Stimulated activated CD8-positive, alpha-beta memory T cell treated with anti-CD3 and anti-CD28 coated beads, Interleukin-7, amount 100 ng/mL, for 24 hours (primary cell): ENCODE results near the gene TMEM139.
A peak's percentile ranks its signal among the peaks of the same experiment; 100 is the strongest.

Experiments
- DNase-seq: peaks from one replicate; pipeline ENCODE4 v3.0.0-alpha.2; 2020; ENCODE audit warnings: low read depth

The TMEM139 gene

DNA sequence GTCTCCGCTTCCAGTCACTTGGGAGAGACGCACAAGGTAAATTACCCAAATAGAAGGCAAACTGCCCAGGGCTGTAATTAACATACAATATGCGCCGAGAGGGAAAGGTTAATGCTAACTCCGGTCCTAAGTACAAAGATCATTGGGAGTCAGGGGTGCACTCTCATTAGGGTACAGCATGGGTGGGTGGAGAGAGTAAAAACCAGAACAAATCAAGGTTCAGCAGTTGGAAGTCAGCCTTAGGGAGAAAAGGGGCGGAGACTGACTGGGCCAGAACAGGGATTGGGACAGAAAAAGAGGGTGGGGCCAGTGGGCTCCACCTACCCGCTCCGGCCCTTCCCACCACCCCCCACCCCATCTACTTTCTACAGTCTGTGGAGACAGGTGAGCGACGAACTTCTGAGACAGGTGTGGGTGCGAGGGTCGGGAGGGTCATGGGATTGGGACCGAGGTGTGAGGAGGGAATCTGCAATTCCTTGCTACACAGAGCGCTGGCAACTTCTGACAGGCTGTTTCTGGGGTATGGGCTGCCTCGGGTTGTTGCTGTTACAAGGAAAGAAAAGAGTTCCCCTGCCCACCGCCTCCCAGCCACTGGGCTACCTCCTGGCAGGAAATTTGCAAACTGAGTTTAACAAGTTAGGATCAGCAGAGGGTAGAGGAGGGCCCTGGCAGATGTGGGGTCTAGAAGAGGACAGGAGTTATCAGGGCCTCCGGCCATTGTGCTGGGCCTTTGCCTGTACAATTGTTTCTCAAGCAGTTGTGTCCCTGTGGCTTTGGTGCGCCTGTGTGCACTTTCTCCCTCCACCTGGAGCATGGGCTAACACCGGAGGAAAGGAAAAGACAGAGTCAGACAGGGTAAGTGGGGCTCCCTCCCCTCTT, at the start of gene TMEM139:
Gene TMEM139, plus strand, starts transcription at position 368 of the 879 bp plus-strand sequence. CDS start 1,000 bp downstream, outside the sequence.
- DNase-seq = no peak

GRCh38 chr7:143235561-143235960, 49.2 kb upstream of the TMEM139 start:
- no peak for DNase-seq

DNA sequence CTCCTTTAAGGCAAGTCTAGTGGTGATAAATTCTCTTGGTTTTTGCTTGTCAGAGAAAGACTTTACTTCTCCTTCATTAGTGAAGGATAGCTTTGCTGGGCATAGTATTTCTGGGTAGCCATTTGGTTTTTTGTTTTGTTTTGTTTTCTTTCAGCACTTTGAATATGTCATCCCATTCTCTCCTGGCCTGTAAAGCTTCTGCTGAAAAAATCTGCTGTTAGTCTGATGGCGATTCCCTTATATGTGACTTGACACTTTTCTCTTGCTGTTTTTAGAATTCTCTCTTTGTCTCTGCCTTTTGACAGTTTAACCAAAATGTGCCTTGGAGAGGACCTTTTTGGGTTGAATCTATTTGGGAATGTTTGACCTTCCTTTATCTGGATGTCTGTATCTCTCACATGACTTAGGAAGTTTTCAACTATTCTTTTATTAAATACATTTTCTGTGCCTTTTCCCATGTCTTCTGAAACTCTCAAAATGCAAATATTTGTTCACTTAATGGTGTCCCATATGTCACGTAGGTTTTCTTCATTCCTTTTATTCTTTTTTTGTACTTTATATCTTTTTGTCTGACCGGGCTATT, 48.3 kb upstream of the TMEM139 start:
- DNase-seq = no peak

- no peak for DNase-seq
Measured at GRCh38 chr7:143237366-143237765, 47.4 kb upstream of the TMEM139 start.

DNA sequence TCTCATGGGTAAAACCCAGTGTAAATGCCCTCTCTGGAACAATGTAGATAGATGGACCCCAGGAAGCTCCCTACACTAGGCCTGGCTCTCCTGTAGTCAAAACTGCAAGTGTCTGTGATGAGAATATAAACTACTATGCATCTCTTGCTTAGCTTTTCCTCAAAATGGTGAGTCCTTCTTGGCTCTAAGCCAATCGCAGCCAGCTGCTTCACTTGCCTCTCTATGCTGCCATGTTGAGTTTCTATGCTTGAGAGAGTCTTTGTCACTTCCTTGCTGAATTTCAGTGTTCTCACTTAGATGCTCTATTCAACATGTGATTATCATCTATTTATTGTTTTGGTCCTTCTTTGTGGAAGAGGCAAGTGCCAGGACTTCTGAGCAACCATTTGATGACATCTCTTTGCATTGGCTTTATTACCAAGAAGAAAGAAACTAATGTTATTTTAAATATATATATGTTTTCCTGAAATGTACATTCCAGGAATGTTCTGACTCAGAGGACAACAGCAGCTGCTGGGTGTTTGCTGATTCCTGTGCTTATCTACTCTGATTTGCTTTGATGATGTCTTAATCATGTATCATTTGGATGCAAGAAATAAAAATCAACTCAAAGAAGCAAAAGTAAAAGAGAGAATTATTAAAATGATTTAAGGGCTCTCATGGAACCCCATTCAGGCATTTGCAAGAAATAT, 46.3 kb upstream of the TMEM139 start:
- no peak for DNase-seq

- no peak for DNase-seq
Measured at GRCh38 chr7:143239813-143240212, 44.9 kb upstream of the TMEM139 start.

GRCh38 chr7:143240291-143241168, 44.2 kb upstream of the TMEM139 start:
- peak; percentile 36 for DNase-seq

- no peak for DNase-seq
Measured at GRCh38 chr7:143242306-143242705, 42.5 kb upstream of the TMEM139 start.

DNA sequence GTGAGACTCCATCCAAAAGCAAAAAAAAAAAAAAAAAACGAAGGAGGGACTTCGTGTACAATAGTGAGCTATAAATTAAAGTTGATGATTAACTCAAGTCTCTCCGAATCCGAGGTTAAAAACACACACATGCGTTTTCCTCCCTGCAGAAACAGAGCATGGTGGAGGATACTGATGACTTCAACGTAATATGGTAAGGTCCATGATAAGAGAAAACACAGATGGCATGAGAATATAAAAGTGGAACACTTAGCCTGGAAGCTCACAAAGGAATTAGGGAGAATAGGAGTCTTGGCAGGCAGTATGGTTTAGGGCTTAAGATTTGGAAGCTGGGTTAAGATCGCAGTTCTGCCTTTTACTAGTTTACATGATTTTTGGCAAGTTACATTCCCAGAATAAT, 41.6 kb upstream of the TMEM139 start:
- DNase-seq = no peak

DNA sequence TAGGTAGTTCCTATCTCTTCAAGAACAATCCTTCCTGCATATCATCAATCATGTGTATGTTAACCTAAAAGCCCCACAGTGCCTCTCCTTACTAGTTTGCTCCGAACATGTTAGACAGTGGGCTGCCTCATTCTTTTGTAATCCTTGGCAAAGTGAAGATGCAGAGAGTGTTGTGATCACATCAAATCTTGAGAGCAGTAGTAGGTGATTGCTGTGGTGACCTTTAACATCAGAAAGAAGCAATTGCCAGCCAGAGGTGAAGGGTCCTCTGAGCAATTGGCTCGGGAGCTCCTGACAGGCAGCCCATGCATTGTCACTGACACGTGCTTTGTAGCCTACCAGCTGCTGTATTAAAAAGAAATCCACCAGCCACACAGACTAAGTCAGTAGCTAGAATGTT, 41.1 kb upstream of the TMEM139 start:
- no peak for DNase-seq

DNA sequence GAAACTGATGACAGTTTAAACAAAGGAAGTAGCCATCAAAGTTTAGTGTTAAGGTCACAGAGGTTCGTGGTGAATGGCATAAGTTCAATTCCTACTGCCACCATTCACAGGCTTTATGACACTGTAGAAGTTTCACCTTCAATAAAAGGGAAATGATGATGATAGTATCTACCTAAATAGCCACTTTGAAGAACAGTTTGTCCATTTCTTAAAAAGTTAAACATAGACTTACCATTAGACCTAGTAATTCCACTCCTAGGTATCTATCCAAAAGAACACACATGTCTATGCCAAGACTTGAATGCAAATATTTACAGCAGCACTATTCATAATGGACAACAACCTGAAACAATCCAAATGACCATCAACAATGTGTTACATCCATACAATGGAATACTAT, 40.4 kb upstream of the TMEM139 start:
- no peak for DNase-seq

GRCh38 chr7:143245123-143245522, 39.6 kb upstream of the TMEM139 start:
- DNase-seq = no peak

- DNase-seq = no peak
Measured at GRCh38 chr7:143247372-143247771, 37.4 kb upstream of the TMEM139 start.

GRCh38 chr7:143248761-143249354, 35.9 kb upstream of the TMEM139 start:
- no peak for DNase-seq

DNA sequence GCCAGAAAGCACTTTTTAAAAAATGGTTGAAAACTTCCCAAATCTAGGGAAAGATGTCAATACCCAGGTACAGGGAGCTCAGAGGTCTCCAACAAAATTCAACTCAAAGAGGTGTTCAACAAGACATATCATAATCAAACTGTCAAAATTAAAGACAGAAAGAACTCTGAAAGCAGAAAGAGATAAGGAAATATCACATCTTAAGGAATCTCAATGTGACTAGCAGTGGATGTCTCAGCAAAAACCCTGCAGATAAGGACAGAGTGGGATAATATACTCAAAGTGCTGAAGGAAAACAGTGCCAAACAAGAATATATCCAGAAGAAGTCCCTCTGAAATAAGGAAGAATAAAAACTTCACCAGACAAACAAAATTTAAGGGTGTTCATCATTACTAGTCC, 34.6 kb upstream of the TMEM139 start:
- DNase-seq = no peak

GRCh38 chr7:143250822-143251221, 33.9 kb upstream of the TMEM139 start:
- no peak for DNase-seq

- no peak for DNase-seq
Measured at GRCh38 chr7:143252006-143252405, 32.8 kb upstream of the TMEM139 start.

DNA sequence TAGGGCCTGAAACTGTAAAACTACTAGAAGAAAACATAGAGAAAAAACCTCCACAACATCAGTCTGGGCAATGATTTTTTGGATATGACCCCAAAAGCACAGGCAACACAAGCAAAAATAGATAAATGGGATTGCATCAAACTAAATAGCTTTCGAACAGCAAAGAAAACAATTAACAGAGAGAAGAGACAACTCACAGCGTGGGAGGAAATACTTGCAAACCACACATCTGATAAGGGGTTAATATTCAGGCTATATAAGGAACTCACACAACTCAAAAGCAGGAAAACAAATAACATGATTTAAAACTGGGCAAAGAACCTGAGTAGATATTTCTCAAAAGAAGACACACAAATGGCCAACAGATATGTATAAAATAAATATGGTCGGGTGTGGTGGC, 29.2 kb upstream of the TMEM139 start:
- DNase-seq = no peak

GRCh38 chr7:143256325-143256724, 28.4 kb upstream of the TMEM139 start:
- DNase-seq = no peak

DNA sequence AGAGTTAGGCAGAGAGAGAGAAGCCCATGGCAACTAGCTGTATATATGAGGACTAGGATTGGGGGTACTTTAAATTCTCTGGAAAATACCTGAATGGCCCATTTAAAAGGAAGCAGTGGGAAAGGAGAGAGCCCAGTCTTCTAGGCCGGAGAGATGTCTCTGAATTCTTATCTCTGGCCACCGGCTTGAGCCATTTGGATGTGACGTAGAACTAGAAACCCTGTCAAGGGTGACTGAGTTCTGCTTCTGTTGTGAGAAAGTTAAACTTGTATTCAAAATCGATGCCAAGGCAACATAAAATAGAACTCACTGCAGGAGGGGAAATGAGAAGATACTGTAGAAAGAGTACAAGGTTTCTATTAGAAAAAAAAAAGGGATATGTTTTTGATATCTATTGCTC, 27.8 kb upstream of the TMEM139 start:
- no peak for DNase-seq

DNA sequence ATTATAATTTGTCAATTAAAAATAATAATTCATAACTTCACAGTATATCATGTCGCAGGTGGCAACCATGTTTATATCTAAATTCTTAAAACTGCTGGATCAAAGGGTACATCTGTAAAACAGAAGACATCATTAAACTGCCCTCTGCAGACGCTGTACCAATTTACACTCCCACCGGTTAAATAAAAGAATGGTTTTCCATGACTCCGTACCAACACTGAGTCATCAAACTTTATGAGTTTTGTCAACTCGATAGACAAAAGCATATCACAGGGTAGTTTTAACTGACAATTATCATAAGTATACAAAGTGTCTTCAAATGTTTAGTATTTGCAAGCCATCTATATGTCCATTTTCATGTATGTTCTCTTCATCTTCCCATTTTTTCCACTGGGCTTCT, 27.3 kb upstream of the TMEM139 start:
- no peak for DNase-seq

DNA sequence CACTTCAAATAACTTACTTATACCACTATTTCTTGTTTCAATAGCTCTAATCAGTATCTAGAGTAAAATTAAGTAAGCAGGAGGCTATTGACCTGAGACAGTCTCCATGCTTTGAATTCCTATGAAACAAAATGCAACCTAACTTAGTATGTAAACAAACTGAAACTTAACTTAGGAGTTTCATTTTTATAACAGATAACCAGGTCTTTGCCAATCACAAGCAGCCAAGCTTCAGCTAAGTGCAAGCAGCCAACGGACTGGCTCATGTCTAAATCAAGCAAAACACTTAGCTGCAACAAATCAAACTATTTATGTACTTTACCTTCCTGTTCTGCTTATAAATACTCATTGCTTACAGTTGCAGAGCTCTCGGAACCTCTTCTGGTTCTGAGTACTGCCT, 25.9 kb upstream of the TMEM139 start:
- DNase-seq = no peak
